ENCODE measurements around the gene UCHL1. TPM values are rescaled to one million over a fixed set of nuclear protein-coding genes. Genes with fewer than 3 reads are reported as not detected.

The UCHL1 gene
- total RNA-seq, 6 experiments from 2014 or later = 0.44 to 8.7 (median 1.6) TPM; not detected in 1

GRCh38 chr4:41256131-41256739 is 493 bp upstream of the UCHL1 start:
- peak in 1 of 4 donors; percentile 6 for ATAC-seq
- Histone ChIP-seq H3K9me3 (no peaks in the 10 kb centered on the region), H3K4me3 (no peak overlapping the region), H3K27ac (no peak overlapping the region), H3K36me3 (no peaks in the 10 kb centered on the region), H3K27me3 (peaks cover 0 to 18% of the 10 kb centered on the region in 2 donors), H3K4me1 (peaks cover 0 to 13% (median 4%) of the 10 kb centered on the region in 4 donors)
- TF ChIP-seq, protein P1, sequence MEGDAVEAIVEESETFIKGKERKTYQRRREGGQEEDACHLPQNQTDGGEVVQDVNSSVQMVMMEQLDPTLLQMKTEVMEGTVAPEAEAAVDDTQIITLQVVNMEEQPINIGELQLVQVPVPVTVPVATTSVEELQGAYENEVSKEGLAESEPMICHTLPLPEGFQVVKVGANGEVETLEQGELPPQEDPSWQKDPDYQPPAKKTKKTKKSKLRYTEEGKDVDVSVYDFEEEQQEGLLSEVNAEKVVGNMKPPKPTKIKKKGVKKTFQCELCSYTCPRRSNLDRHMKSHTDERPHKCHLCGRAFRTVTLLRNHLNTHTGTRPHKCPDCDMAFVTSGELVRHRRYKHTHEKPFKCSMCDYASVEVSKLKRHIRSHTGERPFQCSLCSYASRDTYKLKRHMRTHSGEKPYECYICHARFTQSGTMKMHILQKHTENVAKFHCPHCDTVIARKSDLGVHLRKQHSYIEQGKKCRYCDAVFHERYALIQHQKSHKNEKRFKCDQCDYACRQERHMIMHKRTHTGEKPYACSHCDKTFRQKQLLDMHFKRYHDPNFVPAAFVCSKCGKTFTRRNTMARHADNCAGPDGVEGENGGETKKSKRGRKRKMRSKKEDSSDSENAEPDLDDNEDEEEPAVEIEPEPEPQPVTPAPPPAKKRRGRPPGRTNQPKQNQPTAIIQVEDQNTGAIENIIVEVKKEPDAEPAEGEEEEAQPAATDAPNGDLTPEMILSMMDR (IDR thresholded peaks at IDR 0.05) = no peak
- TF ChIP-seq POLR2A (IDR thresholded peaks at IDR 0.05) = no peak
- intact Hi-C loops (cut with DNase I) = no loop called here
- 17% methylated on average over 12 of the region's 13 CpGs for WGBS (ENCODE audit: insufficient coverage, low coverage, low lambda C conversion rate, missing lambda C conversion rate)
- DNase-seq = no peak

GRCh38 chr4:41257257-41257901 is 651 bp downstream of the UCHL1 start:
- H3K9me3 ChIP-seq = no peaks in the 10 kb centered on the region
- intact Hi-C loops (cut with DNase I) = no loop called here
- no peaks in the 10 kb centered on the region for H3K36me3 ChIP-seq
- peaks cover 0 to 18% of the 10 kb centered on the region in 2 donors for H3K27me3 ChIP-seq
- peaks cover 0 to 13% (median 4%) of the 10 kb centered on the region in 4 donors for H3K4me1 ChIP-seq
- TF ChIP-seq, protein P1 (IDR thresholded peaks at IDR 0.05) = no peak
- TF ChIP-seq POLR2A (IDR thresholded peaks at IDR 0.05) = no peak
- WGBS (ENCODE audit: insufficient coverage, low coverage, low lambda C conversion rate, missing lambda C conversion rate) = 0% methylated on average over 4 of the region's 69 CpGs
- peak; percentile 68 to 78 (median 72) for ATAC-seq
- DNase-seq = peak; percentile 31 to 63 (median 46)
- peak overlapping the region; percentile 33 to 48 (median 42) for H3K4me3 ChIP-seq
- H3K27ac ChIP-seq = no peak overlapping the region

DNA sequence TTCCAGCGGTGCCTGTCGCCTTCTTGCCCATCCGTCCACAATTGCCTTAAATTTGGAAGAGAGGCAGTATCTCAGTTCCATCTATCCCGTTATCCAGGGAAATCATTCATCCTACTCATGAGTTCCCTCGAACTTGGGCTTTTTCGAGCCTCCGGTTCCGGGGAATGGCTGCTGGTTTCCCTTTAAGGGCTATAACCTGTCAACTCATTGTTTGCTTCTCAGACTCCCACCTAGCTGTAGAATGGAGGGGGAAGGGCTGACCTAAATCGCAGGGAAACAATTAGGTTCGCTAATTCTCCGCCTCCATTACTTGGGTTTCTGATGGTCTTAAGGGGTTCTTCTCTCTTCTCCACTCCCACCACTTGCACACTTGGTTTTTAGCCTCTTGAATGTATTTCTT is 1.2 kb downstream of the UCHL1 start:
- DNase-seq = no peak
- intact Hi-C loops (cut with DNase I) = no loop called here
- Histone ChIP-seq H3K4me3 (peak overlapping the region in 1 of 3 donors; percentile 33), H3K4me1 (peaks cover 0 to 13% (median 4%) of the 10 kb centered on the region in 4 donors), H3K27me3 (peaks cover 0 to 18% of the 10 kb centered on the region in 2 donors), H3K9me3 (no peaks in the 10 kb centered on the region), H3K27ac (no peak overlapping the region), H3K36me3 (no peaks in the 10 kb centered on the region)
- peak in 1 of 4 donors; percentile 19 for ATAC-seq
- TF ChIP-seq POLR2A (IDR thresholded peaks at IDR 0.05) = no peak
- TF ChIP-seq, protein P1 (IDR thresholded peaks at IDR 0.05) = no peak
- WGBS (ENCODE audit: insufficient coverage, low coverage, low lambda C conversion rate, missing lambda C conversion rate) = 30% methylated on average over 11 of the region's 11 CpGs

DNA sequence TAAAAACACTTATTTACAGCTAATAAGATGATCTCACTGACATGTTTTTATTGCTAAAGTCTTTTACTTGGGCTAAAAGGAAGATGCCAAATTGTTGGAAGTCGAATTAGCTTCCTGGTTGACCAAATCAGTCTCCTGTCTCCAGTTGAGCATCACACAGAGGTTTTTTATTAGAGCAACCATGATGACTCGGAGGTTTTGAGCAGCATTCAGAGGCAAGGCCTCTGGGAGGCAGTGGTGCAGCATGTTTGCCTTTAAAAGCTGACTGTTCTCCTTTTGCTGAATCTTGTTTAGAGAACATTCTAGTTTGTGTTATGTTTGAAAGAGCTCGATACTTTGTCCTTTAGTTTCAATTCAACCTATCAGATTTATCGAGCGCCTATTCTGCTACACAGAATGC is 2.1 kb downstream of the UCHL1 start:
- DNase-seq (no peak), ATAC-seq (peak; percentile 46 to 82 (median 65))
- intact Hi-C loops (cut with DNase I) = no loop called here
- Histone ChIP-seq H3K36me3 (no peaks in the 10 kb centered on the region), H3K4me1 (peaks cover 0 to 13% (median 4%) of the 10 kb centered on the region in 4 donors), H3K4me3 (no peak overlapping the region), H3K27ac (no peak overlapping the region), H3K27me3 (peaks cover 0 to 18% of the 10 kb centered on the region in 2 donors), H3K9me3 (no peaks in the 10 kb centered on the region)
- WGBS (ENCODE audit: insufficient coverage, low coverage, low lambda C conversion rate, missing lambda C conversion rate) = 57% methylated on average over 5 of the region's 5 CpGs
- no peak for TF ChIP-seq POLR2A (IDR thresholded peaks at IDR 0.05)
- TF ChIP-seq, protein P1 (IDR thresholded peaks at IDR 0.05) = peak; percentile 21 to 29 (median 25)

Measured in right lobe of liver (tissue), 6 donors.